Tibial nerve (tissue), 4 donors: Measurements from ENCODE around the gene MPC2. TPM values are rescaled to one million over a fixed set of nuclear protein-coding genes. Genes with fewer than 3 reads are reported as not detected.
A peak's percentile ranks its signal among the peaks of the same experiment; 100 is the strongest.

Experiments
- DNase-seq, 2 donors: peaks; one replicate each; pipeline ENCODE4 v3.0.0-alpha.2; 2019; ENCODE audit warnings: low spot score in 2 of 2
- H3K27ac ChIP-seq, 4 donors: fragments of 200-600 bp; sonication (generic) in 3 of 4; one replicate each; pipeline ENCODE4 v1.5.1; 2017 to 2019; ENCODE audit warnings: mild to moderate bottlenecking in 1 of 4
- H3K27me3 ChIP-seq, 2 donors: fragments of 200-600 bp; sonication (generic) in 1 of 2; one replicate each; pipeline versions ENCODE4 v1.5.1 to v1.6.0; 2017 to 2019
- H3K36me3 ChIP-seq, 3 donors: fragments of 200-600 bp; sonication (generic); one replicate each; pipeline ENCODE4 v1.5.1; 2018 to 2019
- H3K4me1 ChIP-seq, 4 donors: fragments of 200-600 bp; sonication (generic) in 3 of 4; one replicate each; pipeline ENCODE4 v1.5.1; 2017 to 2019
- H3K4me3 ChIP-seq, 4 donors: fragments of 200-600 bp; sonication (generic) in 3 of 4; one replicate each; pipeline ENCODE4 v1.5.1; 2017 to 2019; ENCODE audit warnings: mild to moderate bottlenecking in 1 of 4, moderate library complexity in 1 of 4
- H3K9me3 ChIP-seq, 4 donors: fragments of 200-600 bp; sonication (generic) in 3 of 4; one replicate each; pipeline ENCODE4 v1.5.1; 2017 to 2019
- CTCF ChIP-seq, 5 experiments: fragments of 200-600 bp in 3 of 5; fragments of 450-650 bp in 2 of 5; sonication (generic) in 3 of 5; IDR thresholded peaks; one replicate each; pipeline ENCODE4 v1.5.1; 2016 to 2019; ENCODE audit warnings: antibody characterized with exemption in 5 of 5, mild to moderate bottlenecking in 3 of 5, moderate library complexity in 2 of 5
- EP300 ChIP-seq, 2 donors: sonication (generic); formaldehyde crosslinking; IDR thresholded peaks; one replicate each; pipeline ENCODE4 v1.6.1; 2017; ENCODE audit warnings: antibody characterized with exemption in 2 of 2, mild to moderate bottlenecking in 1 of 2
- POLR2A ChIP-seq, 2 donors: fragments of 450-650 bp; IDR thresholded peaks; one replicate each; pipeline ENCODE4 v1.6.1; 2017; ENCODE audit warnings: antibody characterized with exemption in 2 of 2, mild to moderate bottlenecking in 2 of 2, moderate library complexity in 2 of 2
- WGBS, 2 donors: methylation state at CpG; one replicate each; pipeline ENCODE4 v1.1.5; 2018; 5-methylcytosine and 5-hydroxymethylcytosine counted together
- total RNA-seq, 4 donors: library from RNA; depleted of rRNA; stranded (reverse); fragments of >200 nt; gene quantifications; one replicate each; pipeline ENCODE4 v1.1.0, GENCODE V29; 2016

MPC2 gene
- total RNA-seq, 4 donors from 2014 or later, result 16.1 to 22.4 (median 19.1) TPM

GRCh38 chr1:167937709-167938010 lies 788 bp upstream of the MPC2 start:
- 2% methylated on average over 5 of the region's 5 CpGs for WGBS, 2 donors
- no peaks in the 10 kb centered on the region for H3K27me3 ChIP-seq
- peaks cover 0 to 44% (median 15%) of the 10 kb centered on the region in 4 donors for H3K4me1 ChIP-seq
- H3K4me3 ChIP-seq, result peak overlapping the region; percentile 85 to 100 (median 96)
- no peak for DNase-seq
- H3K36me3 ChIP-seq, result peaks cover 0 to 6% (median 0%) of the 10 kb centered on the region in 3 donors
- H3K27ac ChIP-seq, result peak overlapping the region; percentile 94 to 99 (median 96)
- TF ChIP-seq POLR2A (IDR thresholded peaks at IDR 0.05), result no peak
- TF ChIP-seq CTCF (IDR thresholded peaks at IDR 0.05), result no peak
- TF ChIP-seq EP300 (IDR thresholded peaks at IDR 0.05), result no peak
- no peaks in the 10 kb centered on the region for H3K9me3 ChIP-seq

GRCh38 chr1:167936068-167936929 lies 573 bp downstream of the MPC2 start, which contains the start of gene DCAF6:
TSS of gene DCAF6 (plus strand) at chr1:167936683. CDS start at chr1:167936912, 229 bp downstream.
- 0 to 1% methylated on average over 35 to 57 of the region's 58 CpGs for WGBS, 2 donors
- Histone ChIP-seq H3K27ac (peak within 1 kb of the TSS; percentile 94 to 99 (median 96)), H3K4me1 (peaks cover 0 to 47% (median 19%) of the 10 kb centered on the region in 4 donors), H3K36me3 (no peaks in the 10 kb centered on the region), H3K27me3 (no peaks in the 10 kb centered on the region), H3K4me3 (peak within 1 kb of the TSS; percentile 85 to 100 (median 96)), H3K9me3 (no peaks in the 10 kb centered on the region)
- peak; percentile 70 to 89 for TF ChIP-seq POLR2A (IDR thresholded peaks at IDR 0.05)
- TF ChIP-seq CTCF (IDR thresholded peaks at IDR 0.05), result peak in 2 of 5 experiments; percentile 22 to 25
- peak; percentile 65 to 86 for TF ChIP-seq EP300 (IDR thresholded peaks at IDR 0.05)
- DNase-seq, result peak; percentile 96 to 98

GRCh38 chr1:167935216-167936067 lies 1.4 kb downstream of the MPC2 start:
- peak in 1 of 2 donors; percentile 81 for TF ChIP-seq EP300 (IDR thresholded peaks at IDR 0.05)
- TF ChIP-seq CTCF (IDR thresholded peaks at IDR 0.05), result no peak
- peak; percentile 46 to 81 for TF ChIP-seq POLR2A (IDR thresholded peaks at IDR 0.05)
- peak in 1 of 2 donors; percentile 21 for DNase-seq
- H3K4me1 ChIP-seq, result peaks cover 0 to 47% (median 19%) of the 10 kb centered on the region in 4 donors
- no peaks in the 10 kb centered on the region for H3K36me3 ChIP-seq
- H3K9me3 ChIP-seq, result no peaks in the 10 kb centered on the region
- H3K4me3 ChIP-seq, result peak overlapping the region; percentile 82 to 100 (median 96)
- WGBS, 2 donors, result 1% methylated on average over 27 to 41 of the region's 45 CpGs
- no peaks in the 10 kb centered on the region for H3K27me3 ChIP-seq
- peak overlapping the region; percentile 94 to 99 (median 96) for H3K27ac ChIP-seq

- H3K27ac ChIP-seq, result peak overlapping the region; percentile 94 to 99 (median 96)
- no peaks in the 10 kb centered on the region for H3K36me3 ChIP-seq
- TF ChIP-seq EP300 (IDR thresholded peaks at IDR 0.05) (no peak), CTCF (IDR thresholded peaks at IDR 0.05) (no peak), POLR2A (IDR thresholded peaks at IDR 0.05) (no peak)
- H3K27me3 ChIP-seq, result no peaks in the 10 kb centered on the region
- no peaks in the 10 kb centered on the region for H3K9me3 ChIP-seq
- peaks cover 0 to 47% (median 19%) of the 10 kb centered on the region in 4 donors for H3K4me1 ChIP-seq
- no peak for DNase-seq
- whole genome bisulfite sequencing, 2 donors, result 16 to 20% methylated on average over 4 of the region's 4 CpGs
- peak overlapping the region; percentile 82 to 100 (median 96) for H3K4me3 ChIP-seq
Measured at GRCh38 chr1:167934426-167935215, 2.3 kb downstream of the MPC2 start.
